ACHN (cell line): ENCODE measurements around the gene ALK.

Experiments used
- DNase-seq: peaks from one replicate; pipeline ENCODE4 v3.0.0-alpha.2; 2015
- in situ Hi-C: cut with HindIII; loops from 2 replicates; pipeline ENCODE4 v1.10.0; 2017; ENCODE audit warnings: low sequenced_read_pairs, low pct_ligation_motif_present, low pct_unique_long_range_greater_than_20kb

The ALK gene

DNA sequence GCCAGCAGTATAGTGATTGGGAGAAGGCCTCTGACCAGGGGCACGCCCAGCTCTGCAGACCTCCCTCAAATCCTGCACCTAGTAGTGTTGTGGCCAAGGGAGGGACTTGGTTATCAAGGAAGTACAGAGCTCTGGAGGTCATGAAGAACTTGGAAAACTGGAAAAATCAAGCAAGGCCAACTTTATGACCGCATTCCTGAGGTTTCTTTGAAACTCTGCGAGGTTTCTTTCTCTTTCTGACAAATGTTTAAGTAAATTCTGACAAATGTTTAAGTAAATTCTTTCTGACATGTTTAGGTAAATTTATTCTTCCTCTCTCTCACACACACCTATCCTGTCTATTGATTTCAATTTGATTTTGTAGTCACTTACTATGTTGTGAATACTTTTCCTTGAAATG lies 775.2 kb downstream of the ALK start:
- in situ Hi-C loops: no loop called here
- no peak for DNase-seq

DNA sequence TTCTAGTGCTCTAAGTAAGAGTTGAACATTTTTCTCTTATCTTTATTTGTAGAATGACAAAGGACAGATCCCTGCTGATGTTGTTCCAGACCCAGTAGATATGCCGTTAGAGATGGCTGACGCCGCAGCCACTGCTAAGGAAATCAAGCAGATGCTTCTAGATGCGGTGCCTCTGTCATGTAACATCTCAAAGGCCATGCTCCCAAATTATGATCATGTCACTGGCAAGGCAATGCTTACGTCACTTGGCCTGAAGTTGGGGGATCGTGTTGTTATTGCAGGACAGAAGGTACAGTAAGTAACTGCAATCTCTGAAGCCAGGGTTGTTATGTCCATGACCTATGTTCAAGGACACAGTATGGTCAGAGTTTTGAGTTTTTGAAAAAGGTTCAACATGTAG lies 777.7 kb downstream of the ALK start:
- no peak for DNase-seq
- in situ Hi-C loops: no loop called here
